ENCODE data around the gene AIG1. TPM values are rescaled to one million over a fixed set of nuclear protein-coding genes. Genes with fewer than 3 reads are reported as not detected.

The AIG1 gene
- polyA plus RNA-seq, 3 donors: 10.4 to 30.2 (median 23.8) TPM

- no peak overlapping the region for H3K27ac ChIP-seq (ENCODE audit: low read depth, low read length)
These were observed 285.3 kb downstream of the AIG1 start for GRCh38 chr6:143346004-143346403.

- 51 to 72% (median 68%) methylated on average over 1 of the region's 1 CpG for WGBS, 3 donors
- no peak overlapping the region for H3K27ac ChIP-seq (ENCODE audit: low read depth, low read length)
These were observed 287.8 kb downstream of the AIG1 start for GRCh38 chr6:143348531-143348930.

- 96 to 97% (median 97%) methylated on average over 1 of the region's 1 CpG for WGBS, 3 donors
- H3K27ac ChIP-seq (ENCODE audit: low read depth, low read length): no peak overlapping the region
These were observed 288.8 kb downstream of the AIG1 start for GRCh38 chr6:143349530-143349929.

GRCh38 chr6:143356101-143356880 lies 295.6 kb downstream of the AIG1 start:
- no peak overlapping the region for H3K27ac ChIP-seq (ENCODE audit: low read depth, low read length)
- WGBS, 3 donors: 58 to 86% (median 75%) methylated on average over 3 of the region's 3 CpGs

- H3K27ac ChIP-seq (ENCODE audit: low read depth, low read length): no peak overlapping the region
These were observed 296.5 kb downstream of the AIG1 start for GRCh38 chr6:143357152-143357551.

GRCh38 chr6:143357561-143358255 lies 297.0 kb downstream of the AIG1 start:
- H3K27ac ChIP-seq (ENCODE audit: low read depth, low read length): no peak overlapping the region
- 38 to 64% (median 49%) methylated on average over 1 of the region's 1 CpG for WGBS, 3 donors

- H3K27ac ChIP-seq (ENCODE audit: low read depth, low read length): no peak overlapping the region
- WGBS, 3 donors: 72 to 82% (median 80%) methylated on average over 4 of the region's 4 CpGs
These were observed 301.0 kb downstream of the AIG1 start for GRCh38 chr6:143361536-143362191.

GRCh38 chr6:143362192-143362558 lies 301.5 kb downstream of the AIG1 start:
- H3K27ac ChIP-seq (ENCODE audit: low read depth, low read length): no peak overlapping the region
- WGBS, 3 donors: 75 to 92% (median 91%) methylated on average over 2 of the region's 2 CpGs

- WGBS, 3 donors: 91 to 95% (median 93%) methylated on average over 2 of the region's 2 CpGs
These were observed 302.6 kb downstream of the AIG1 start for GRCh38 chr6:143363299-143363698.

GRCh38 chr6:143368426-143368825 lies 307.7 kb downstream of the AIG1 start:
- WGBS, 3 donors: 86 to 99% (median 92%) methylated on average over 2 of the region's 2 CpGs
- no peak overlapping the region for H3K27ac ChIP-seq (ENCODE audit: low read depth, low read length)

More at GRCh38 chr6:143363299-143363698, 302.6 kb downstream of the AIG1 start:
- H3K27ac ChIP-seq (ENCODE audit: low read depth, low read length): no peak overlapping the region

- 65 to 74% (median 71%) methylated on average over 3 of the region's 3 CpGs for WGBS, 3 donors
- no peak overlapping the region for H3K27ac ChIP-seq (ENCODE audit: low read depth, low read length)
These were observed 309.3 kb downstream of the AIG1 start for GRCh38 chr6:143369971-143370370.

GRCh38 chr6:143370812-143371370 lies 310.2 kb downstream of the AIG1 start:
- WGBS, 3 donors: 69 to 76% (median 75%) methylated on average over 5 of the region's 5 CpGs
- no peak overlapping the region for H3K27ac ChIP-seq (ENCODE audit: low read depth, low read length)

- 71 to 84% (median 78%) methylated on average over 7 of the region's 7 CpGs for WGBS, 3 donors
- no peak overlapping the region for H3K27ac ChIP-seq (ENCODE audit: low read depth, low read length)
These were observed 311.7 kb downstream of the AIG1 start for GRCh38 chr6:143372199-143372882.

GRCh38 chr6:143374014-143374413 lies 313.3 kb downstream of the AIG1 start:
- no peak overlapping the region for H3K27ac ChIP-seq (ENCODE audit: low read depth, low read length)
- 38 to 51% (median 46%) methylated on average over 2 of the region's 2 CpGs for WGBS, 3 donors

- WGBS, 3 donors: 76 to 87% (median 78%) methylated on average over 5 of the region's 5 CpGs
These were observed 314.4 kb downstream of the AIG1 start for GRCh38 chr6:143375022-143375585.

GRCh38 chr6:143376375-143376774 lies 315.7 kb downstream of the AIG1 start:
- no peak overlapping the region for H3K27ac ChIP-seq (ENCODE audit: low read depth, low read length)
- 91 to 92% (median 91%) methylated on average over 3 of the region's 3 CpGs for WGBS, 3 donors

More at GRCh38 chr6:143375022-143375585, 314.4 kb downstream of the AIG1 start:
- H3K27ac ChIP-seq (ENCODE audit: low read depth, low read length): no peak overlapping the region

GRCh38 chr6:143376861-143377260 lies 316.2 kb downstream of the AIG1 start:
- H3K27ac ChIP-seq (ENCODE audit: low read depth, low read length): no peak overlapping the region

- WGBS, 3 donors: 85 to 88% (median 88%) methylated on average over 2 of the region's 2 CpGs
- no peak overlapping the region for H3K27ac ChIP-seq (ENCODE audit: low read depth, low read length)
These were observed 324.9 kb downstream of the AIG1 start for GRCh38 chr6:143385636-143386035.
